Measurements from ENCODE around the gene DRG1. TPM values are rescaled to one million over a fixed set of nuclear protein-coding genes. Genes with fewer than 3 reads are reported as not detected.

DRG1 gene
- total RNA-seq, 1 experiment from 2014 or later = 79.2 TPM

- peaks cover 11% of the 10 kb centered on the region for H3K4me1 Mint-ChIP-seq
- H3K9me3 Mint-ChIP-seq = no peaks in the 10 kb centered on the region
- TF ChIP-seq NR3C1 (CRISPR knock-in tag; conservative IDR thresholded peaks at IDR 0.05; ENCODE audit: low read depth) (no peak), TP53 (CRISPR knock-in tag; IDR thresholded peaks at IDR 0.05) (no peak), CREM (CRISPR knock-in tag; IDR thresholded peaks at IDR 0.05) (no peak), ZNF423 (CRISPR knock-in tag; IDR thresholded peaks at IDR 0.05) (no peak)
- CTCF ChIA-PET = no interaction called here
- DNase-seq (ENCODE audit: low spot score) (no peak), ATAC-seq (no peak)
- H3K27ac Mint-ChIP-seq = no peak overlapping the region
- no peaks in the 10 kb centered on the region for H3K36me3 Mint-ChIP-seq
- H3K27me3 Mint-ChIP-seq (ENCODE audit: low read depth) = no peaks in the 10 kb centered on the region; the same call in 1 of the 2 replicates
- POLR2A ChIA-PET = interaction anchor here (0.8 kb wide), 1 partner anchor 29 kb away, joined by 3 read pairs; no protein-coding TSS in a partner anchor
- H3K4me3 Mint-ChIP-seq = no peak overlapping the region
Measured at GRCh38 chr22:31360029-31360428, 39.4 kb upstream of the DRG1 start.

GRCh38 chr22:31361743-31362142 is 37.7 kb upstream of the DRG1 start:
- CTCF ChIA-PET = no interaction called here
- DNase-seq (ENCODE audit: low spot score) (no peak), ATAC-seq (no peak)
- Mint-ChIP-seq H3K36me3 (no peaks in the 10 kb centered on the region), H3K4me1 (peaks cover 11% of the 10 kb centered on the region), H3K9me3 (no peaks in the 10 kb centered on the region), H3K27me3 (ENCODE audit: low read depth) (no peaks in the 10 kb centered on the region; the same call in 1 of the 2 replicates), H3K4me3 (no peak overlapping the region), H3K27ac (no peak overlapping the region)
- POLR2A ChIA-PET = no interaction called here
- TF ChIP-seq PRRX2 (CRISPR knock-in tag; IDR thresholded peaks at IDR 0.05) (no peak), GTF2I (CRISPR knock-in tag; conservative IDR thresholded peaks at IDR 0.05) (no peak), NFE2L1 (CRISPR knock-in tag; IDR thresholded peaks at IDR 0.05) (no peak), SMAD4 (CRISPR knock-in tag; IDR thresholded peaks at IDR 0.05) (no peak), CREM (CRISPR knock-in tag; IDR thresholded peaks at IDR 0.05) (no peak), TCF7 (CRISPR knock-in tag; IDR thresholded peaks at IDR 0.05; ENCODE audit: low read depth) (no peak), KAT7 (CRISPR knock-in tag; IDR thresholded peaks at IDR 0.05; ENCODE audit: borderline replicate concordance) (no peak), ZNF121 (CRISPR knock-in tag; IDR thresholded peaks at IDR 0.05) (no peak), ZNF396 (CRISPR knock-in tag; IDR thresholded peaks at IDR 0.05; ENCODE audit: borderline replicate concordance) (no peak), GABPB1 (CRISPR knock-in tag; IDR thresholded peaks at IDR 0.05) (no peak), TEAD1 (CRISPR knock-in tag; IDR thresholded peaks at IDR 0.05) (no peak), SMAD3 (CRISPR knock-in tag; IDR thresholded peaks at IDR 0.05; ENCODE audit: borderline replicate concordance) (no peak), ATF2 (CRISPR knock-in tag; IDR thresholded peaks at IDR 0.05; ENCODE audit: borderline replicate concordance, low read depth) (no peak), ETV6 (CRISPR knock-in tag; IDR thresholded peaks at IDR 0.05) (no peak), CDX4 (CRISPR knock-in tag; IDR thresholded peaks at IDR 0.05; ENCODE audit: borderline replicate concordance) (no peak), HMGXB4 (CRISPR knock-in tag; IDR thresholded peaks at IDR 0.05) (no peak)

- no peaks in the 10 kb centered on the region for H3K36me3 Mint-ChIP-seq
- H3K27me3 Mint-ChIP-seq (ENCODE audit: low read depth) = no peaks in the 10 kb centered on the region
- peaks cover 15% of the 10 kb centered on the region for H3K4me1 Mint-ChIP-seq
- no peak overlapping the region for H3K4me3 Mint-ChIP-seq
- TF ChIP-seq CBFB (CRISPR knock-in tag; IDR thresholded peaks at IDR 0.05; ENCODE audit: low read depth) (no peak), NR3C1 (CRISPR knock-in tag; conservative IDR thresholded peaks at IDR 0.05; ENCODE audit: low read depth) (no peak), ZNF425 (CRISPR knock-in tag; conservative IDR thresholded peaks at IDR 0.05) (no peak), ZNF512 (CRISPR knock-in tag; IDR thresholded peaks at IDR 0.05; ENCODE audit: borderline replicate concordance) (no peak), GABPB1 (CRISPR knock-in tag; IDR thresholded peaks at IDR 0.05) (no peak)
- ATAC-seq = no peak
- no peak for DNase-seq (ENCODE audit: low spot score)
- ChIA-PET POLR2A (no interaction called here), CTCF (interaction anchor here (0.7 to 1.8 kb wide), 3 partner anchors 9 to 51 kb away, joined by 3 to 7 read pairs (median 3); no protein-coding TSS in a partner anchor)
- no peak overlapping the region for H3K27ac Mint-ChIP-seq
- H3K9me3 Mint-ChIP-seq = no peaks in the 10 kb centered on the region
Measured at GRCh38 chr22:31363885-31364465, 35.4 kb upstream of the DRG1 start.
